Activated naive CD4-positive, alpha-beta T cell (primary cell): Measurements from ENCODE around the gene MAP4K5.
"Not testable (repeated sequence)": the region's sequence is repeated elsewhere in the genome, so short reads cannot be mapped to it uniquely, and the experiment has no call there.

ENCODE experiments used
- DNase-seq, 4 experiments: peaks; one replicate each; lab custom pipeline; 2025; lab: John Stamatoyannopoulos, UW

MAP4K5 gene

DNA sequence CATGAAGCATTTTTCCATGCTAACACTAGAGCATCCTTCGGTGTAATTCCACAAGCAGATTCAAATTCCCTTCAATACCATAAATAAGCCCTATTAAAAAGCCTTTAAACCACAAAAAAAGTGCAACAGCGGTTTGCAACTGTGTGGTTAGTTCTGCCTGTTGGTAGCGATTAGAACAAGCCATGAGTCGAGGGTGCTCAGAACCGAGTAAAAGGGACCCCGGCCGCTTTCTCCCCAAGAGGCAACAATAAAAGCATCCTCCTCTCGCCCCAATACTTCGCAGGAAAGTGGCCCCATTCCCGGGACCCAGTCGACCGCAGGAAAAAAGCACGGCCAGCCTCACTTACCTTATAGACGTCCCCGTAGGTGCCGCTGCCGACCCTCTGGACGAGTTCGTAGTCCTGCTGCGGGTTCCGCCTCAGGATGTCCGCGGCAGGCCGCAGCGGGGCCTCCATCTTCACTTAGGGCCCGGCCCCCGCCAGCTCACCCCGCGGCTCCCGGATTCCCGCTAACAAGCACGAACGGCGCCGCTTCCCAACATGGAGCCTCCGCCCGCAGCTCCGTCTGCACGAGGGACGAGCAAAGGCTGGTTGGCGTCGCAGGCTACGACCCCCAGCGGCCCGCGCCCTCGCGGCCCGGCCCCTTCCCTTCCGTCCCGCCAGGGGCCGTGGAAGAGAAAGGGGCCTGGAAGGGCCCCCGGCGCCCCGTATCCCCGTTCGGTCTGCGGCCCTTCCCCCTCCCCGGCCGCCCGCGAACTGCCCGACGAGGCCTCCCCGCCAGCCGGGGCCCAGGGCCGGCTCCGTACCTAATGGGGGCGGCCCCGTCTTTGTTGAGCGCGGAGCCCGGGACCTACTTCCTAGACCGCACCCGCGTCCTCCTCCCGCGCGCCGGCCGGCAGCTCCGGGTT lies 521 bp downstream of the MAP4K5 start:
- DNase-seq: peak in 1 of 4 experiments; percentile 12

DNA sequence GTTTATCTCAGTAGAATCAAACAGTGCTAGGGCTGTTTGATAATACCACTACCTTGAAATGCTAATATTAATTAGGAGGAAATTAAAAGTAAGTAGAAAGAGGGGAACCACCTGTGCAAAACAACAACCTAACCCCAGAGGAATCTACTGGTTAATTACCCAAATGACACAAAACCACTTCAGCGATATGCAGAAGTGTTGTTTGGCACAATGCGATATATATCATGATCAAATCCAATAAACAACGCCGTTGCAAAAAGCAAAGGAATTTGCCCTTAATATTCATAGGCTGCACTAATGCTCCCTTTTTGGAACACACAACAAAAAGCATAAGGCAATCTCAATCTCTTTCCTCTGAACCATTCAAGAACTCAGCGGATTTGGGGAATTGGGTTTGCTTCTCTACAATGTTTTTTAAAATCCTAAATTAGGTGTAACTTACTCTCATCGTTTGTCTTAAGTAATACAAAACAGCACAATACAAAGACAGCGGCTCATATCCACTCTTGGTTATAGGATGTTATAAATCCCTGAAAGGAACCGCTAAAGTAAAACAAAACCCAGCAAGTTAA lies 1.5 kb downstream of the MAP4K5 start:
- DNase-seq: no peak

DNA sequence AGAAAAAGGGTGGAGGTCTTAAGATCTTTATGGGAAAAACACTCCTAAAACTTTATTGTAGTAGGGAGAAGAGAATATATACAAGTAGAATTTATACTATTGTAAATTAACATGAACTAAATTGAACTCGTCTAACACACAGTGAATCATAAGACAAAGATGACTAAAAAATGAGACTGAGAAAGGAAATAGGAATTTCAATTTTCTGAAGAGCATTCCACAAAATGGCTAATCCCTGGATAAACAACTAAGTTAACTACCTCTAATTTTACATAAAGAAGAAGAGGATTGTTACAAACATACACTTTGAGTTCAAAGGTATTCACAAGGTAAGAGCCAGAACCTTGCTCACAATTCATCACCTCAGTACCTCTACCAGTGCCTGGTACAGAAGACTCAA lies 2.0 kb downstream of the MAP4K5 start:
- DNase-seq: no peak

DNA sequence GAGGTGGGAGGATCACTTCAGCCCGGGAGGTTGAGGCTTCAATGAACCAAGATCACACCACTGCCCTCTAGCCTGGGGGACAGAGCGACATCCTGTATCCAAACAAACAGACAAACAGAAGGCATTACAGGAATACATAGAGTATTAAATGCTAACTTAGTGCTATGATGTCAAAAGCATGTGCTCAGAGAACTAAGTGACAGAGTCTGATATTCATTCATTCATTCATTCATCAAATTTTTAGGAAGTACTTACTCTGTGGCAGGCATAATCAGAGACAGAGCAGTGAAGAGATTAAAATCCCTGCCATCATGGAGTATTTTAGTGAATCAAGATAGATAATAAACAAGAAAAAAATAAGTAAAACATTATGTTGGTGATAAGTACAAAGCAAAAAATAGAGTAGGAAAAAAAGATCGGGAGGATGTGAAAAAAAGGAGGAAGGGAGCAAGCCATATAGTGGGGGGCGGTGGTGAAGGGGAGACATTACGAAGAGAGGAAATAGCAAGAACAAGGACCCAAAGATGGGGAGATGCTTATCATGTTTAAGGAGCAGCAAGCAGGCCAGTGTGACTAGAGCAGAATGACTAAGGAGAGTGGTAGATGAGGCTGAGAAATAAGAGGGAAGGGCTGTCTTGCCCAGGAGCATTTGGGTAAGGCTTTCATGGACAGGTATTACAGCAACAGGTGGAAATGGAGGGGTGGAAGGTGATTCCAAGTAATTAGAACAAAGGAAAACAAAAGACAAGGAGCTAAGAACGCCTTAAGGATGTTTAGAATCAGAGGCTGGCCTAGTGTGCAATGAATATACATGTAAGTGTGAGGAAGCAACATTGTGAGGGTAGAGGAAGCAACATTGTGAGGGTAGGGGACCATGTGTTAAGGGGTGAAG lies 2.8 kb downstream of the MAP4K5 start:
- no peak for DNase-seq

DNA sequence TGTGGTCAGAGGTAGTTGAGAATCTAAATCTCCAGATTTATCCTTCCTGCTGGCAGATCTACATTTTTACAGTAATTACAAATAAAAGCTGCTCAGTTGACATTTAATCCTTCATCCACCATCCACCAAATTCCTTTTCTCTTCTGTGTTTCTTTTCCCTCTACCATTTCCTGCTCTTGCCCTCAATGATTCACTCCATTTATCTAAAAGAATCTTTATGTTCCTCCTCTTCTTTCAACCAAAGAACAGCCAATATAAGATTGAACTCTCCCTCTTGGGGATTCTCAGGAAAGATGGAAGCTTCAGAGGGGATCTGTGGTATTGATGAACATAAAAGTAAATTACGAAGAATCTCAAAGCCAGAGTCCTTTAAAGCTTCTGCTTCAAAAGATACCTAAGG lies 4.4 kb downstream of the MAP4K5 start:
- DNase-seq: no peak

DNA sequence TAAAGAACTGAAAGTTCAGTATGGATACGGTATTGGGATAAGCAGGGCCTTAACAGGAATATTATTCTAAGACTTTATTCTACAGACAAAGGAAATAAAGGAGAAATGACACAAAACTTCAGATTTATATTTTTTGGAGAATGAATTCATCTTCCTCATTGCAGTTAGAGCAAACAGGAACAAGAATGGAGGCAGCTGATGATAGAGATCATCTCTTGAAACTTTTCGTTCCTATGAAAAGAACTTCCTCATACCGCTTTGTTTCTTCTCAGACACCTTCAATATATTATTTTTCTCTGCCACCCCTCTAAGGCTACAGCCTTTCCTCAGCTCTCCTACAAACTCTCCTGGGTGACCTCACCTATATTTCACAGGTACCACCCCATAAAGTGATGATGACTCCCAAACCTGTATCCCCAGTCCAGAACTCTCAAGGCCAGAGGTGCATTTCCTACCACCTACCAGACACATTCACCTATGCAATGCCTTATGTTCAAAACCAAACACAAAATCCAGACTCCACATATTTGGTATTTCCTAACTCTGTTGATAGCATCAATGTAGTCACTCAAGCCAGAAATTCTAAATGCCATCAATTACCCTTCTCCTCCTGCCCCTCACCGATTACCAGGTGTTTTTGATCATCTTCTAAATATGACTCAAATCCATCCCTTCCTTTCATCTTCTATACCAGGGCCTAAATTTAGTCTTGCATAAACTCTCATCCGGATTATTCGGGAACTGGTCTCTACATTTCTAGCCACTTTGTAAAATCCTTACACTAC lies 7.4 kb downstream of the MAP4K5 start:
- DNase-seq: no peak

GRCh38 chr14:50524060-50524459 lies 8.3 kb downstream of the MAP4K5 start:
- DNase-seq: no peak

- no peak for DNase-seq
Observed at GRCh38 chr14:50523271-50524041, 8.9 kb downstream of the MAP4K5 start.

GRCh38 chr14:50521912-50522341 lies 10.4 kb downstream of the MAP4K5 start:
- DNase-seq: no peak

DNA sequence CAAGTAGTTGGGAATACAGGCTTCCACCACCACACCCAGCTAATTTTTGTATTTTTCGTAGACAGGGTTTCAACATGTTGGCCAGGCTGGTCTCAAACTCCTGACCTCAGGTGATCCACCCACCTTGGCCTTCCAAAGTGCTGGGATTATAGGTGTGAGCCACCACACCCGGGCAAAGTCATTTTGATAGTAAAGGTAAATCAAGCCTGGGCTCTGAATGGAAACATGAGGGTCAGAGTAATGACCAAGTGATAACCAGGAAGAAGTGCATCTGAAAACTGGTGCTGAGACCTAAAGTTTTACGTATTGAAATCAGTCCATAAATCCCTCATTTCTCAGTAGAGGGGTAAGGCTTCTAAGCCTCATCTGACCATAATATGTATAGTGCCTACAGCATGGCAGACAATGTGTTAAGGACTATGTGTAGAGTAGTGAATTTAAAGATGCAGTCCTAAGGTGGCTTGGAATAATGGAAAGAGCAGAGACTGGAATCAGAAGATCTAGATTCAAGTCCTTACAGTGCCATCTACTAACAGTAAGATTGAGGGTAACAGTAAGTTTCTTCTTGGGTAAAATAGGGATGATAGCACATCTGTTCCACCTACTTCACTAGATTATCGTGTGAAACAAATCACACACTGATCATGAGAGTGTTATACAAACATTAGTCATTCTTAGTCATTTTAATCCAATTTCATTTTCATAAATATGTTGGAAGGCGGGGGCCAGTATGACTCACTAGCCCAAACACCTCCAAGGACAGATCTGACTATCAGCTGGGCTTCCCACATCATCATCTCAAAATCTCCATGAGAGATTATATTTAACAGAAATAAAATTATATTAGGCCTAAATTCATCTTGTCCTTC lies 11.2 kb downstream of the MAP4K5 start:
- DNase-seq: no peak

DNA sequence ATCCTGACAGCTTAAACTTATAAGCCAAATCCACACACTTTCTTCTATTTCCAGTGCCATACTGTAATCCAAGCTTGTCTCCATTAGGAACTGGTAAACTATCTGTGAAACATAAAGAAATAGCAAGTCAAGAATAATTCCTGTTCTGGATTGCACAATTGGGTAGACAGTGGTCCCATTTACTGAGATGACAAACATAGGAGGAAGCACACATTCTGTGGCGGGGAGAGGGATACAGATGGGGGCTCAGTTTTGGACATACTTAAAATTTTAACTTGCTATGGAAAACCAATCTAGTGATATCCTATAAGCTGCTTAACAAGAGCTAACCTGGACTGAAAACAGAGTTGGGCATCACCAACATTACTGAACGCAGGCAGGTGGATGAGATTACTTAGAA lies 16.3 kb downstream of the MAP4K5 start:
- no peak for DNase-seq

- DNase-seq: no peak
Observed at GRCh38 chr14:50512463-50512862, 19.9 kb downstream of the MAP4K5 start.

- DNase-seq: no peak
Observed at GRCh38 chr14:50510157-50510556, 22.2 kb downstream of the MAP4K5 start.

GRCh38 chr14:50507078-50507477 lies 25.3 kb downstream of the MAP4K5 start:
- DNase-seq: not testable (repeated sequence)

GRCh38 chr14:50501642-50502041 lies 30.7 kb downstream of the MAP4K5 start:
- no peak for DNase-seq

DNA sequence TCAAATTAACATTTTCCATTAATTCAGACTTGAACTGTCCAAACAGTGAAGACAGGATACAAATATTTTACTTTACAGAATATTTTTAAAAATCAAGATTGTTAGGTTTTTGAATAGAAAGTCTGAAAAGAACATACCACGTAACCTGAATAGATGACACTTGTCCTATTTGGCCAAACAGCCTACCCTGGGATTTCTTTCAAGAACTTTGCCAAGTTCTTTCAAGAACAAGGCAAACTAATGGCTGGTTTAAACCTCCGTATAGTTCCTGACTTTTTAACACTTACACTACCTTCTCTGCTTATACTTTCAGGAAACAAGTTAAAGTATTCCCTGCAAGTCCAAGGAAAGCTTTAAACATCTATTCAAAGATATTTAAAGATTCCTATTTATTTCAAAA lies 35.0 kb downstream of the MAP4K5 start:
- no peak for DNase-seq

- DNase-seq: no peak
Observed at GRCh38 chr14:50489851-50490250, 42.5 kb downstream of the MAP4K5 start.

GRCh38 chr14:50488521-50488920 lies 43.8 kb downstream of the MAP4K5 start:
- DNase-seq: no peak

DNA sequence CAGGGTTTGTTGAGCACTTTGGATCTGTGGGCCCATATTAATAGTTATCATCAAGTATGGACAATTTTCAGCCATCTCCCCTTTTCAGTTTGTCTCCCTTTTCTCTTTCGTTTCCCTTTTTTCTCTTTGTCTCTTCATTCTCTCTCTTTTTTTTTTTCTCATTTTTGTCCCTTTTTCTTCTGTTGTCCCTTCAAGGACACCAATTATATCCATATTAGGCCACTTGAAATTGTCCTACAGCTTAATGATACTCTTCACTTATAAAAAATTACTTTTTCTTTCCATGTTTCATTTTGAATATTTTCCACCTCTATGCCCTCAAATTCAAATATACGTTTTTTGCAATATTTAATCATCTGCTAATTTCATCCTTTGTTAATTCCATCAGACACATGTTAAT lies 53.3 kb downstream of the MAP4K5 start:
- DNase-seq: no peak

DNA sequence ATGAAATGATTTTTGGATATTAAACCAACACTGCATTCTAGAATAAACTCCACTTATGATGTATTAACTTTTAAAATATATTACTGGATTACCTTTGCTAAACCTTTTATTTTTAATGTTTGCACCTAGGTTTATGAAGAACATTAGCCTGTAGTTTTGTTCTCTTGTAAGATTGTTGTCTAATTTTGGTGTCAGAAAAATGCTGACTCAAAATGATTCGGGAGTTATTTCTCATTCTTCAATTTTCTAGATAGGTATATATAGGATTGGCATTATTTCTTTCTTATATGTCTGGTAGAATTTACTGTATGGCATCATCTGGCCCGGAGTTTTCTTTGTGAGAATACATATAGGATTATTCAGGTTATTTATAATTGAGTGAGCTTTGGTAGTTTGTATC lies 54.6 kb downstream of the MAP4K5 start:
- DNase-seq: no peak
